NCI-H2196 treated with DMSO at 0.1 percent for 48 hours (cell line): ENCODE results near the gene ATXN1.
"Not testable (repeated sequence)": the region's sequence is repeated elsewhere in the genome, so short reads cannot be mapped to it uniquely, and the experiment has no call there.

Experiments used
- DNase-seq: peaks from one replicate; lab custom pipeline; 2025; ENCODE audit not compliant: unreplicated experiment; lab: John Stamatoyannopoulos, UW

Gene ATXN1

GRCh38 chr6:16725145-16725864, 36.0 kb downstream of the ATXN1 start:
- no peak for DNase-seq

- no peak for DNase-seq
These were observed 37.4 kb downstream of the ATXN1 start for GRCh38 chr6:16723826-16724225.

- no peak for DNase-seq
These were observed 37.9 kb downstream of the ATXN1 start for GRCh38 chr6:16723402-16723801.

GRCh38 chr6:16722630-16723029, 38.6 kb downstream of the ATXN1 start:
- no peak for DNase-seq

- no peak for DNase-seq
These were observed 39.3 kb downstream of the ATXN1 start for GRCh38 chr6:16721977-16722376.

GRCh38 chr6:16720861-16721260, 40.4 kb downstream of the ATXN1 start:
- DNase-seq, result no peak

GRCh38 chr6:16719488-16719887, 41.8 kb downstream of the ATXN1 start:
- DNase-seq, result no peak

- DNase-seq, result no peak
These were observed 42.9 kb downstream of the ATXN1 start for GRCh38 chr6:16718356-16718755.

GRCh38 chr6:16717275-16717942, 43.9 kb downstream of the ATXN1 start:
- no peak for DNase-seq

GRCh38 chr6:16716321-16716858, 44.9 kb downstream of the ATXN1 start:
- no peak for DNase-seq

GRCh38 chr6:16713597-16713996, 47.7 kb downstream of the ATXN1 start:
- DNase-seq, result no peak

- no peak for DNase-seq
These were observed 48.3 kb downstream of the ATXN1 start for GRCh38 chr6:16712931-16713484.

- DNase-seq, result no peak
These were observed 48.9 kb downstream of the ATXN1 start for GRCh38 chr6:16712255-16712930.

GRCh38 chr6:16711546-16712254, 49.6 kb downstream of the ATXN1 start:
- no peak for DNase-seq

- no peak for DNase-seq
These were observed 54.1 kb downstream of the ATXN1 start for GRCh38 chr6:16706911-16707783.

GRCh38 chr6:16706491-16706890, 54.8 kb downstream of the ATXN1 start:
- DNase-seq, result not testable (repeated sequence)

GRCh38 chr6:16706029-16706428, 55.2 kb downstream of the ATXN1 start:
- no peak for DNase-seq

- DNase-seq, result no peak
These were observed 55.9 kb downstream of the ATXN1 start for GRCh38 chr6:16705081-16705993.
